ENCODE data around the gene AFF3.

DNA sequence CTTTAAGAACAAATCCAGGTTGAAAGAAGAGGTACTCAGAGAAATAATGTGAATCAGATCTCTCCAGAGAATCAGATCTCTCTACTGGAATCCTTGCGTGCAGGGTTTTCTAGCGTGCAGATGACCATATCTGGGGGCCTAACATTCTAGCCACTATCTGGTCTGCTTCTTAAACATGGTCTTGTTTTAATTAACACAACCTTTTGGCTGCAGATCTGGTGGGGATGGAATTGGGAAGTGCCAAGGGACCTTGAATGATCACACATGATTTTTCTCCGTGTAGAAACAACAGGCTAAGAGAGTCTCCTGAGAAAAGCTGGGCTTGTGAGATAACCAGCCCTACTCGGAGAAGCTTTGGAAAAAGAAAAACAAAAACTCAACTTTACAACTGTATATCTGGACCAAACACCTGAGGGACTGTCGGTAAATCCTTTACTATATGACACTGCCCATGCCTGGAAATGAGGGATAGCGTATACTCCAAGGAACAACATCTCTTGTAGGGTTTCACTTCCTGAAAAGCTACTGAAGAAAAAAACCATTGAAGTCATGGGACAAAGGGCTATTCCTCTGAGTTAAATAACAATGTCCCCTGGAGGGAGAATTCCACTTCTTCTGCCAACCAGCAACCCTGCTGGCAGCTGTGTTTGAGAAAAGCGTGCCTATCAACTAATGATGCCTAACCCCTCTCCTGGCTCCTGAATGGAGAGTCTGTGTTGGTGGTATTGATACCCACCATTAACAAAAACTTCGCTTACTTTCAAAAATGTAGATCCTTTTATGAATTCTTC is 481.6 kb downstream of the AFF3 start:
- TF ChIP-seq HDGF (IDR thresholded peaks at IDR 0.05; ENCODE audit: borderline replicate concordance) (no peak), FOXA1 (IDR thresholded peaks at IDR 0.05) (no peak), ZNF384 (IDR thresholded peaks at IDR 0.05) (no peak), SUZ12 (IDR thresholded peaks at IDR 0.05) (no peak), SP1 (IDR thresholded peaks at IDR 0.05) (no peak), TARDBP (IDR thresholded peaks at IDR 0.05) (no peak), NFRKB (IDR thresholded peaks at IDR 0.05) (no peak), LEF1 (IDR thresholded peaks at IDR 0.05; ENCODE audit: borderline replicate concordance) (no peak), ARNT (IDR thresholded peaks at IDR 0.05) (no peak)

Measured in HEK293T (cell line).